Fibroblast of skin of left biceps (primary cell): Measurements from ENCODE around the gene CLDN1.
A peak's percentile ranks its signal among the peaks of the same experiment; 100 is the strongest.

Experiments used
- DNase-seq, 2 experiments: peaks; one replicate each; pipeline ENCODE4 v3.0.0-alpha.2; 2013; ENCODE audit warnings: low read depth in 2 of 2

CLDN1 gene

GRCh38 chr3:190321789-190322603 lies at the start of gene CLDN1:
CLDN1 (minus strand) TSS chr3:190322446; CDS start chr3:190322206, 240 bp downstream.
- DNase-seq = peak in 1 of 2 experiments; percentile 28

DNA sequence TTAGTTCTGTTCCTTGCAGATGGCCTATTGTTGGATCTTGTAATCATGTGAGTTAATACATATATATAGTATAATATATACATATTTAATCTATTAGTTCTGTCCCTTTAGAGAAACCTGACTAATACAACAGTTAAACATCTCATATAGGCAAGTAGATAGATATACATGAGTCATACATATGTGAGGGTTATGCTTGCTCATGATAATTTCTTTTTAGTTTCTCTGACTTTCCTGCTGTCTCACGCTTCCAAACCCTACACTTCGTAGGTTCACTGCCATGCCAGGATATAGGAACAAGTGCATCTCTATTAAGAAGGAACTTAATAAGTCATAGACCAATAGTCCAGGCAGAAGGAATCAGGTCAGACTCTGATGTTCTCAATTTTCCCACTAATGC lies 48.9 kb upstream of the CLDN1 start:
- no peak for DNase-seq

DNA sequence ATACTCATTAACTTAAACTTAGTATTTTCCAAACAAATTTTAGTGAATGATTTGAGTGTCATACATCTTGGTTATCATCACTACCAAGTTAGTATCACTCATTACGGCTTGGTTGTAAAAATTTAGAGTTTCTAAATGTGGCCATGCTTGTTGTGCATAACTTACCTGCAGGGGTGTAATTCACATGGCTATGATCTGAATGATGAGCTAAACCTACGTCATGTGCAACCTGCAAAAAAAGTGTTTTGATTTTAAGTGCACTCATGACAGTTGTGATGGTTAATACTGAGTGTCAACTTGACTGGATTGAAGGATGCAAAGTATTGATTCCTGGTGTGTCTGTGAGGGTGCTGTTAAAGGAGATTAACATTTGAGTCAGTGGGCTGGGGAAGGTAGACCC lies 48.1 kb upstream of the CLDN1 start:
- DNase-seq = no peak

DNA sequence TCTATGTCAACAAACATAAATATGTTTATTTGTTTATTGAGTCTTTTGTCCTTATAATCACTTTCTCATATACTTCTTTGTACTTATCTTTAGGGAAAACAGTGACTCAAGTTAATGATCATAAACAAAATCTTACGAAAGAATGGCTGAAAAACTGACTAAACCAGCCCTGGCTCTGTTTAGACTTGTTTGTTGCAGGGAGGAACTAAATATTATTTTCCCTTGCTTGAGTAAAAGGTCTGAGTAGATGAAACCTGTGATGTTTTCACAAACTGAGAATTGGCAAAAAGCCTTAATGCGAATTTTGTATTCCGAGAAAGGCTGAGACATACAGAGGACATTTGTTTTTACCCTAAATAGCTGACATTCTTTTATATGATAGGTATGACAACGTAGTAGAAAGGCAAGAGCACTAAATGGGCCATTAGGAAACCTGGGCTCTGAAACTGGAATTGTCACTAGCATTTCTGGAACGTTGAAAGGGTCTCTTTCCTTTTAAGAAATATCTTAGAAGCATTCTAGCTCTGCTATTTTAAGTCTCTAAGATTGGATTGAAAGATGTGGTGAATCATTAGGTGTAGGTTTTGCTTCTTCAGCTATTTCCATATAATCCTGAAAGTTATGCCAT lies 47.5 kb upstream of the CLDN1 start:
- no peak for DNase-seq

GRCh38 chr3:190368881-190369280 lies 46.6 kb upstream of the CLDN1 start:
- DNase-seq = no peak

DNA sequence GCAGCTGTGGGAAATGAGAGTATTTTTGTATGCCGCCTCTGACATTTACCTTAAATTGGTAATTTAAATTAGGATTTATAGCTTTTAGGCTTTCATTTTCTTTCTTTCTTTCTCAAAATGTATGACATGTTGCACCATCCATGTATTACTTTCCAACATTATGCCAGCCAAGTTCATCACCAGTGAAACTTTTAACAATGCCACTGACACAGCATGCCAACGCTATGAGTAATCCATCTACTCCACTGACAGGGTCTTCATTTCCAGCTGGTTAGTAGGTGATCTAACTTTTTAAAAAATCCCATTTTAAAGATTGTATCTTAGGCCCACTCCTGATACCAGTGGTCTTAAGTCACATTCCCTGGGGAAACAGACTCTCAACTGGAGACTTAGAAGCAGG lies 43.9 kb upstream of the CLDN1 start:
- DNase-seq = no peak

GRCh38 chr3:190362258-190362657 lies 40.0 kb upstream of the CLDN1 start:
- no peak for DNase-seq

DNA sequence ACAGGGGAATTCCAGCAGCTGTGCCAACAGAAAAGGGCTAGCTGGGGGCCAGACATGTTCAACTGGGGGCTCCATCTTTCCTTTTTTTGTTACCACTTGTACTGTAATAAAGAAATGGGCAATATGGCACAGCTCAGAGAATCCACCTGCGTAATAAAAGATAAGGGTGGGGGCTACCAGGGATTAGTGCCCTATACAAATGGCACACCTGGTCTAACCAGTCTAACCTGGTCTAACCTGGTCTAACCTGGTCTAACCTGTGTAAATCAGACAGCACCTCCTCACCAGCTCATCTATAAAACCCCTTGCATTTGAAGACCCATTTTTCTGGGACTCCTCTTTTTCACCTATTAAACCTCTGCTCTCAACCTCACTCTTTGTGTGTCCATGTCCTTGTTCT lies 39.5 kb upstream of the CLDN1 start:
- DNase-seq = no peak

GRCh38 chr3:190360228-190360627 lies 38.0 kb upstream of the CLDN1 start:
- no peak for DNase-seq

DNA sequence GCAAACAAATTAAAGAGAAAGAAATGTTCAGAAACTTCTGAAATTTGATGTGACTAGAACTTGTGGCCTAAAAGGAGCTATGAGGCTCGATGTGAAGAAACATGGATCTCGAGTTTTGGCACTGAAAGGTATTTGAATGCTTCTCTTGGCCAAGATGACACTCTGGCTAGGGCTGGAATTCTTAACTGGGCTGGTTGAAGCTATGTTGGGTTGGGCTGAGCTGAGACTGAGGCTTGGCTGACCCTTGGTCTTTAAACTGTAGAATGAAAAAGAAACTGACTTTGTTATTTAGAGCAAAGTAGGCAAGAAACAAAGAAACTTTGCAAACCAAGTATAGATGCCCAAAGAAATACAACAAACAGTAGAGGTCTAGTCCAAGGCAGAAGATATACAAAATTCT lies 37.6 kb upstream of the CLDN1 start:
- DNase-seq = no peak

- DNase-seq = no peak
These were observed 35.2 kb upstream of the CLDN1 start for GRCh38 chr3:190357468-190357867.

- DNase-seq = no peak
These were observed 34.0 kb upstream of the CLDN1 start for GRCh38 chr3:190356246-190356645.

- DNase-seq = no peak
These were observed 30.7 kb upstream of the CLDN1 start for GRCh38 chr3:190352861-190353457.

GRCh38 chr3:190346541-190346940 lies 24.3 kb upstream of the CLDN1 start:
- DNase-seq = no peak

DNA sequence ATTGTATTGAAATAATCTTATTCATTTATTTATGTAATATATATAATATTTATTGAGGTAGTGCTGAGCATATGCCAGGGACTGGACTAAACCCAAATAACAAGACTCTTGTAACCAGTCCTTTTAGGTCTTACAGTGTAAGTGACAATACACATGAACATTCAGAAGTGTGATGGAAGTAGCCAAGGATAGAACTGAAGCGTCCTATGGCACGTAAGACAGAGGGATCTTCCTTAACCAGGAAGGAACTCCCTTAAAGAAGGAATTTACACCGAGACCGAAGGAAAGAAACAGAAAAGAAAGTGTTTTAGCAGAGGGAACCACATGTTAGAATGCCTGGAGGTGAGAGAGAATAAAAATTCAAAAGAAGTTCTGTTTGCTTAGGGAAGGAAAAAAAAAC lies 23.6 kb upstream of the CLDN1 start:
- no peak for DNase-seq

DNA sequence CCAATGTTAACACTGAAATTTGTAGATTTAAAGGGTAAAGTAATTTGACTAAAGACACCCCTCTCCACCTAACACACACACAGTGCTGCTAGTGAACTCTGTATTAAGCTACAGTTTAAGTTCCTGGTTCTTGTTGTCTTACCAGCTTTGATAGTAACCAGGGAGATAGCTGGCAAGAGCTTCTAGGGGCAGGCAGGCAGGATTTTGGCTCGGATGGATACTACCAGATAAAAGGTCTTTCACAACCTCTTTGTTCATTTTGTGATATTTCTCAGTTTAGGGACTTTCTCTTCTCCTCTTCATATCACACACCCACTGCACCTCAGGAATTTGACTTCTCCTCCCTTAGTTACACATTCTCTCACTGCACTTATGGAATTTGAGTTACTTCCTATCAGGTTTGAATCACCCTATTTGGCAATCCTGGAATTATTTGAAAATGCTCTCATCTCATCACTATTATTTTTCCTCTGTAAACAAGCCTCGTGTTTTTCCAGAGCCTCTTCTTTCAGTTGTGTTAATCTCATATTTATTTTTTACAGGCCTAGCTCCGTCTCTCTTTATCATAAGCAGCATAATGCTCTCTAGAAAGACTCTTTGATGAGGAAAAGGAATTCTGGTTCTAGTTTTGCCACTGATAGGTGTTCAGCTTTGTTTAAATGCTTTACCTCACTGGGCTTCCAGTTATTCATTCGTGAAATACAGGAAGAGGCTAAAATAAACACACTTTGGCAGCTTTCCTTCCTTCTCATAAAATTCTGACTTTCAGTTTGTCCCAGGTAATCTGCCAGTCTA lies 23.0 kb upstream of the CLDN1 start:
- DNase-seq = peak; percentile 86 to 88

- no peak for DNase-seq
These were observed 17.8 kb upstream of the CLDN1 start for GRCh38 chr3:190340071-190340470.

DNA sequence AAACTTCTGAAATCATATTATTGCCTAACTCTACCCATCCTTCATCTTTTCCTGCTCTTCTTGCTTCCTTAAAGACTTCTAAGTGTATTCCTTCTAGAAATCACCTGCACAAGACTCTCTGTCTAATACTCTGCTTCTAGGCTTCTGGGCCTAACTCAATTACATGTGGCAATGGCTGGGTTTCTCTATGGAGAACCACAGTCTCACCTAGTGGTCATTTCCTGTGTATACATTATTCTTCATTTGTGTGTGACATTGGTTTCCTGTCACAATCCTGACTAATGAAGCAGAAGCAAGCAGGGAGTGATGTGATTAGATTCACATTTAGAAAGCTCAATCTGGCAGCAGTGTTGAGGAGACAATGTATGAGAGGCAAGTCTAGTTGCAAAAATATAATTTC lies 16.9 kb upstream of the CLDN1 start:
- no peak for DNase-seq

DNA sequence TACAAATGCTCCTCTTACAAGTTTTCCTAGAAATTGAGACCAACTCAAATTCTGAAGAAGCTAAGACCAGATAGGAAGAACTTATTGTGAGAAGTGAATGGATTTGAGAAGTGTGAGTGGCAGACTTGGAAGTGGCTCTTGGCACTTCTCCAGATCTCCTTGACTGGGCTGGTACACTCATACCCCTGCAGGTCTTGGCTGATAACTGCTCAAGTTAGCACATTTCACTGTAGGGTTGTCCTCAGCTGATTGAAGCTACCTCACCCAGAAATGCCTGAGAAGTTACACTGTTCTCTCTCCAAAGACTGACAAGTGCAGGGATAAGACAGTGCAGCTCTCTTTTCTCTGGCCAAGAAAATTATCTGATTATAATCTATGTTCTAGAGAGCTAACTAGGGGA lies 16.5 kb upstream of the CLDN1 start:
- no peak for DNase-seq

- no peak for DNase-seq
These were observed 15.1 kb upstream of the CLDN1 start for GRCh38 chr3:190337301-190337700.

DNA sequence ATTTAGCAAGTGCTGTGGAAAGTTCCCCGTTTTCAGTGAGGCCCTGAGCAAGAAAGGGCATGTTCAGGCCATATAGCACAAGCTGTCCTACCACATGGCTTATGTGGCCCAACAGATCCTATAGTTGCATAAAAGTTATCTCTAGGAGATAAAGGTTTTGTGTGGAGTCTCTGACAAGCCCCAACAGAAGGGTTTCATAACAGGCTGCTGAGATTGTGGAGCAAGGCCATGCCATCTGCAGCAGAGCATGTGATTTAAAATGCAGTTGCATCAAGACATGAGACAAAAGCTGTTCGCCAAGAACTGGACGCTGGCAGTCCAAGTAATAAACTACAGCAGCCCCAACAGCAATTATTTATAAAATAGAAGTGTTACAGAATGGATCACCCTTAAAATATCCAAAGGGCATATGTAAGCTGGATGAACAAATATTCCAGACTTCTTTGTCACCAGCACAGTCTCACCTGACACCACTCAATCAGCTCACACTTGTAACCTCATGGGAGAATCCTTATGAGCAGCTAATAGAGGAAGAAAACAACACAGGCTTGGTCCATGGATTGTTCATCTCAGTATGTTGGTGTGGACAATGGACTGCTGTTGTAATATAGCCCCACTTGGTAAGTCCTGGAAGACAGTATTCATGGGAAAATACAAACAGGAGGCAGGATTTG lies 14.4 kb upstream of the CLDN1 start:
- no peak for DNase-seq

DNA sequence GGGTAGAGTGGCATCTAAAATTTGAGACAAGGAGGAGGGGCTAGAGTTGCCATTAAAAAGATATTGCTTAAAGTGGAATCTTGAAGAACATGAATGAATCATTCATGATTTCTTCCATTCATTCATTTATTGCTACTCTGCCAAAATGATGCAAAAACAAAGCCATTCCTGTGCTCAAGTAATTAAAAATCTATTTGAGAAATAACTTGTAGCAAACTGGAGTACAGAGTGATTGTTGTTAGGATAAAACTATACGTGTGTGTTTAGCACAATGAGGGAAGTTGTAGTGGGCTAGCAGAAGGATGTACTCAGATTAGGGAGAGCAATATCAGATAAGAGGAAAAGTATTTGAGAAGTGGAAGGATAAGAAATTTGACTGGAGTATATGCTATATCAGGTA lies 11.7 kb upstream of the CLDN1 start:
- no peak for DNase-seq
